ENCODE results near the gene JAZF1.

Gene JAZF1

GRCh38 chr7:28069807-28070206, 110.8 kb downstream of the JAZF1 start:
- DNase-seq, result no peak

DNA sequence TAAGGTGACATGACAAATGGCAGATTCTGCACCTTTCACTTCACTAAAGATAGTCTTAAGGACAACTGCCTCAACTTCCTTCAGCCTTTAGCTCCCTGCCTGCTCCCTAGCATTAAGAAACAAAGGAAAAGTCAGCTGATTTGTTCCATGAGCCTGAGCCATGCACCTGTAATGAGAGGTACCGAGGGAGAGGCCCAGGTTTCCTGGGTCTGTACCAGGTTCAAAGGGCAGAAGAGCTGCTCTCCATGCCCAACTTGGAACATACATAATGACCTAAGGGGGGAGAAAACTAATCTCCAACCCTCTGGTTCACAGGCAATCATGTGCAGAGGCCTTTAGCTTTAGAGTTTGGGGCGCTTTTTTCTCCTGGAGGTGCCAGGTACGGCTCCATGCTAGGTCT, 111.2 kb downstream of the JAZF1 start:
- no peak for DNase-seq

GRCh38 chr7:28068811-28069216, 111.8 kb downstream of the JAZF1 start:
- no peak for DNase-seq

DNA sequence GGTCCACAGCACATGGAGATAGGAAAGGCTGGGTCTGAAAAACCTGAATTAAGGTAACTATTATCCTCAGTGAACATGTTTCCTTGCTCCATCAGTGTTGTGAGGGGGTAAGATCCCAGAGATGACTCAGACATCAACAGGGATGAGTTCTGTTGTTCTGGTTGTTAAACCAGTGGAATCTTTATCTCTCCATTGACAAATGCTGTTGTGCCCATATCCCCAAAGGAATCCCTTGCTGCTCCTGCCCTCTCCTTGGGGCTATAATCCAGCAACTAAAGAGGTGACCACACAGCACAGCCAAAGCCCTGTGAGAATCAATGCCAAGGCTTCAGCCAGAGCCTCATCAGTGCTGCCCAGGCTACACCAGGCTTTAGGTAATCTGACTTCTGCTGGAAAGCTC, 113.4 kb downstream of the JAZF1 start:
- DNase-seq, result no peak

DNA sequence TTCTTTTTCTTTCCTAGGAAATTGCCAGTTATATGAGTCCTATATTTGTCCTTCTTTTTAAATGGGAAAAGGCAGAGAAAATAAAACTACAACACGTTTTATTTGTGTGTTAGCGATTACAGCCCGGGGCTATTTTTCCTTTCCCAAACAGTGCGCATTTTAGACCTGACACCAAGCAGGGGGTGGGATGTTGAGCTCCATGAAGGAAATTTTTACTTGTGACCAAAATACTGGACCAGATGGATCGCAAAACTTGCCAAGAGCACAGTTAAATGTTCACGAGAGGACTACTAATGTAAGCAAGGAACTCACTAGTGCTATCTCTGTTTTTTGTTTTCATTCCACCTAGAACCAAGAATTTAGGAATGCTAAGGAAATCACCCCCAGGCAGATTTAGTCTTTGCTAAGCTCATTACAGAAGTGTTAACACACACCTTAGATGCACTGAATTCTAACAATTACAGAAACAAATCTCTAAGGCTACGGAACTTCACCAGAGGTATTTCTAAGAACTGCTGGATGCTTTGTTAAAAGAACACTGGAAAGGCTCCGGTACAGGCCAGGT, 114.8 kb downstream of the JAZF1 start:
- no peak for DNase-seq

DNA sequence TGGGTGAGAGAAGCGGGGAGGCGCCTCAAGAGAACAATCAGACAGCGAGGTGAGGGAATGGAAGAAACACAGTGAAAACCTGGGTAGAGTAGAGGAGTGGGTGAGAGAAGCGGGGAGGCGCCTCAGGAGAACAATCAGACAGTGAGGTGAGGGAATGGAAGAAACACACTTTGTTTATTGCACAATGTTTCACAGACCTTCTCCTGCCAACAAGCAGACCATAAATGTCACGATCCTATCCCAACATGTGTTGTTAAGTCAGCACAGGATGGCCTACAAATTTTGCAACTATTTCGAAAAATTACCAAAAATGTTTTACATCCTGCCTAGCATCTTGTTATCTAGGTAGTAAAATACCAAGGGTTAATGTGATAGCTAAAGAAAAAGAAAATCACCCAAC, 115.3 kb downstream of the JAZF1 start:
- no peak for DNase-seq

DNA sequence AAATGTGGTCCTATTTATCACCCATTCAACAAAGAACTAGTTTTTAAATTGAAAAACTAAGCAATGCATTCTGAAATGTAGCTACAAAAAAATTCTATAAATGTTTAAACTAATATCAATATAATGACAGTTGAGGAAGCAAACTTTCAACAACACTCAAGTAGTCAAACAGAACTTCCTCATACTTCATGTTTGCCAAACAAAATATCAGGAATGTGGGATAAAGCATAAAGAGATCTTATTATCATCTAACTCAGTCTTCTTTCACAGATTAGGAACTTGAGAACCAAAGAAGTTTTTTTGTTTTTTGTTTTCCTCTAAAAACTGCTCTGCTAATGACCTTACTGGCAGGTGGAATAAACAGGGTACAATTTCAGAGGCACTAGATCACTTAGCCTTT, 116.2 kb downstream of the JAZF1 start:
- DNase-seq, result no peak

DNA sequence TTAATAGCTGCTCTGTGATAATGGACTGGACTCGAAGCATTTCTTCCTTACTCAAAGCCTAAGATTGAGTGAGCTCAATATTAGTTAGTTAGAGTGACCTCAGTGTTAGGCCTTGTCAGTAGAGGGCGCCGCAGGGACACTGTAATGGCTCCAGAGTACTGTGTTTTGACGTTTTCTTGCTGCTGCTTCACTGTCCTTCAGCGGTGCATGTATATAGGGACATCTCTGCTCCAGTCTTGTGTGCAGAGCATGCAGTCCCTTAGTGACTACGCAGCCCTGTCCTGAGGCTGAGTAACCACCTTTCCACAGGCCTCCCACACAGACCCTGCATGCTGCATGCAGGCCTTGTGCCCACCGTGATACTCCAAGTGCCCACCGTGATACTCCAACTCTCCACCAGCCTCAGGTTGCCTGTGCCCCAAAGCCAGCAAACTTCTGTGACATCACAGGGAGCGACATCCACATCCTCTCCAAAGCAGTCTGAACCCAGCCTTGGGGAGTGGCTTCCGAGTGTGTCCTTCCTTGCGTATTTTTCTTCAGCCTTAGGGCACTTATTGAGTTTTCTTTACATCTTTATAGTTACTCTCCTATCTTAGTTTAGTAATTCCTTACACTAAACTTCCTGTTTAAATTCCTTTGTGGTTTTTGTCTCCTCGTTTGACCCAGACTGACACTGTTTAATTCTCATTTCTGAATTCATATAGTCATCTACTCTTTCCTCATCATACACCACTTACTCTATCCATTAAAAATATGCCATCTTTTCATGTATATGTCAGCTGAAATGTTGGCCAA, 118.2 kb downstream of the JAZF1 start:
- peak; percentile 82 for DNase-seq

GRCh38 chr7:28061824-28062196, 118.8 kb downstream of the JAZF1 start:
- no peak for DNase-seq

DNA sequence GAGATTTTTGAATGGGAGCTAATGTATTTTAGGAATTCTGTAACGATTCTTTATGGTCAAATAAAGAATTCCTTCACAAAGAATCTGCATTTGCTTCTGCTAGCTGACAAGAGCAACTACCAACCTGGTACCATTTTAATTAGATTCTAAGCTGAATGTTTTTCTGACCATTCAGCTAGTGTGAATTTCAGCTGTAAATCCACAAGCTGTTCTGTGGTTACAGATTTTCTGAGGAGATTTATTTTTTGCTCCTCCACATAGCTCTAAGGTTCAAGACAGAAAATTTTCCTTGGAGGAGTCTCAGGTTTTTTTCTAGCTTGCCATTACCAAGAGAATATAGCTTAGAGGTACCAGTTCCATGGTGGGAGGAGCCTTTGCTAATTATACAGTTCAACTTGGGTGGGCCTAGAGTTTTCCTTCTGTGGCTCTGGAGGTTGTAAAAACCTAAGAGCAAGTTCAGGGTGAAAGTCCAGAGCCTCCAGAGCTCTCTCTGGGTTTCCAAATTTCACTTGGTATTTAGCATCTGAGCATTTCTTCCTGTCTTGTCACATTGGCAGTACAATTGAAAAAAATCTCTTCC, 120.1 kb downstream of the JAZF1 start:
- no peak for DNase-seq

- DNase-seq, result no peak
These were observed 125.4 kb downstream of the JAZF1 start for GRCh38 chr7:28055161-28055544.

DNA sequence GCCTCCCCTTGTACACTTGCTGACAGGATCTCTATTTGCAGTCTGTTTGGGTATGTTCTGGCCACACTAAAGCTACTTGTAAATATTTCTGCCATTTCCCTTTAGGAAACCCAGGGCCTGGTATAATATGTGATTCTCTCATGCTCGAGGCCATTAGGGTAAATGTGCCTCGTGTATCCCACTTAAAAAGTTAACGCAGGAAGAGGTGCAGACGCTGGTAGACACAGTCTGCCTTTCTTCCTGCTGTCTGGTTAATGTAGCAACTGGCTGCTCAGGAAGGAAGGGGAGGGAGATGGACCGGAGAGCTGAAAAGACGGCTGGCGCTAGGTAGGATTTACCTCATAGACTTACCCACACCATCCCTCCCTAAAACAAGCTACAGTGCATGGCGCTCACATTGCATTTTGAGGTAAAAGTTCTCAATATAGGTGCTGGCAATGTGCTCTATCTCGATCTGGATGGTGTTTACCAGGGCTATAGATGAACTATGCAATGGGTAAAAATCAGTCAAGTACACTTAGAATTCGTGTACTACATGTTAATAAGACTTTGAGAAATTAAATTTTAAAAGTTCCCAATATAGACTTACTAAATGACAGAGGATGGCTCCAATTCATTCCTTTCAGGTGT, 125.9 kb downstream of the JAZF1 start:
- DNase-seq, result no peak

DNA sequence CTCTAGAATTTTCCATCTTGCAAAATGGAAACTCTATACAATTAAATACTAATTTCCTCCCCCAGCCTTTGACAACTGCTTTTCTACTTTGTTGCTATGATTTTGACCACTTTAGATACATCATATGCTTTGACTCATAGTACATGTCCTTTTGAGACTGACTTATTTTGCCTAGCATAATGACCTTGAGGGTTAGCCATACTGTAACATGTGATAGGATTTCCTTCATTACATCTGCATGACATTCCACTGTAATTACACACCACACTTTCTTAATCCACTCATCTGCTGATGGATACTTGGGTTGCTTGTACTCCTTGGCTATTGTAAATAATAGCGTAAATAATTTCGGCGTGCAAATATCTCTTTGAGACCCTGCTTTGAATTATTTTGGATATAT, 127.7 kb downstream of the JAZF1 start:
- DNase-seq, result no peak

DNA sequence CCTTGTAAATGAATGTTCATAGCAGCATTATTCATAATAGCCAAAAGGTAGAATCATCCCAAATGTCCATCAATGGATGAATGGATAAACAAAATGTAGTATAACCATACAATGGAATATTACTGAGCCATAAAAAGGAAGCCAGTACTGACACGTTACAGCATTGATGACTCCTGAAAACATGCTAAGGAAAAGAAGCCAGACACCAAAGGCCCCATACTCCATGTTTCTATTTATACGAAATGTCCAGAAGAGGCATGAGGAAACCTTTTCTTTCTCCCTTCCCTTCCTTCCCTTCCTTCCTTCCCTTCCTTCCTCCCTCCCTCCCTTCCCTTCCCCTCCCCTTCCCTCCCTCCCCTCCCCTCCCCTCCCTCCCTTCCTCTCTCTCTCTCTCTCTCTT, 131.9 kb downstream of the JAZF1 start:
- DNase-seq, result no peak

DNA sequence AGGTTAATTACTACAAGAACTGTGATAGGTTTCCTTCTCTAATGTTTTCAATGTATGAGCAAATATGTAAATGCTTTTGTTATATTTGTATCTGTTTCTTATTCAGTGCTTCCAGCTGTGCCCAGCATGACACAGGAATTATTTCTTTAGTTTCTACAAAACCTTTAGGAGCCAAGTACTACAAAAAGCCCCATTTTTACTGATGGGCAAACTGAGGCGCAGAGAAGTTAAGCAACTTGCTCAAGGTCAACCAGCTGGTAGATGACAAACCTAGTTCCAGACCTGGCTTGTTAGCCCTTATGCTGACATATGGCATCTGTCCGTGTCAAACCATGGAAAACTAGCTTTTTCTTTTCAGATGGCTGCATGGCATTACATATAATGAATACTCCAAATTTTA, 134.6 kb downstream of the JAZF1 start:
- DNase-seq, result no peak

- DNase-seq, result no peak
These were observed 135.0 kb downstream of the JAZF1 start for GRCh38 chr7:28045592-28045991.

DNA sequence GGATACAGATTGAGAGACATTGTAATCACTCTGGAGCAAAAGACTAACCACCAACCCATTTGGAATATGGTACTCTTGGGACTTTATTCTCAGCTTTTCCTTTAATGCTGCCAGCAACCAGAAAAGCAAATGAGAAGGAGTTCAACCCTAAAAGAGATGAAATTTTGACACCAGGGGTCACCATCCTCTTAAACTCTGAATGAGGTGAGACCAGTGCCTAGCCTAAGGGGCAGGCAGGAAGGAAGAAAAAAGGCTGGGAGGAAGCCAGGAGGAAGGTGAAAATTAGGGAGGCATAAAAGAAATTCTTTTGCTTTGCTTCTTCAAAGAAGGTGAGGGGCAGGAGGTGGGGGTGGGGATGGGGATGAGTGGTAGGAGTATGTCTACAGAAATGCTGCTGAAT, 135.8 kb downstream of the JAZF1 start:
- no peak for DNase-seq

GRCh38 chr7:28042721-28043120, 137.9 kb downstream of the JAZF1 start:
- no peak for DNase-seq

DNA sequence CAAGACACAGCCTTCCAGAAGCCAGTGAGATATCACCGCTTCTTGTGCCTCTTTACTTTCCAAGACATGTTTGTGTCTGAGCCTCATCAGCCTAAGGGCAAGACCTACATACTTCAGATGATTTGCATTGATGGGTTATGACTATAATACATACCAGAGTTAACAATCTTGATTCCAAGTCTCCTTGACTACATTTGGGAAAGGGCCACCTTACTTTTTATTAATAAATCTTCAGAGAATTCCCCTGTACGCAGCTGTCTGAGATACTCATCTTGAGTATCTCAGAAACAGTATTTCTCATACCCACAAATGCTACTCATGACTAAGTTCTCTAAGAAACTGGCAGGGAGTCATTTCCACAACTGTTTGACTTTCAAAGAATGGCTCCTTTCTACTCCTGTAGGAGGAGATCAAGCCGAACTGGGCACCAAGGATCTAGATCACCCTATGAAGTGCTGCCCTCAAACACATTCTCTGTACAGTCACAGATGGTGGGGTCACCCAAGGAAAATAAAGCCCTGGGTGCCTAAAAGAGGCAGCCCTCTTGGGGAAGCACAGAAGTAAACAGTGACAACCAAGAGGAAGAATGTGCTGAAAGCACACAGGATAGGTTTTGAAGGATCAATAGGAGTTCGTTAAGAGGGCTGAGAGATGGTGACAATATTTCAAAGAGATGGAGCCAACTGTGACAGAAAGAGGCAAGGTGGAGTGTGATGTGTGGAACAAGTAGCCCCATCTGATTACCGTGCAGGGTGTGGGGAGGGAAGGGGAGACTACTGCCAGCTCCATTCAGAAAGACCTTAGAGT, 138.9 kb downstream of the JAZF1 start:
- DNase-seq, result no peak

GRCh38 chr7:28038175-28038797, 142.3 kb downstream of the JAZF1 start:
- no peak for DNase-seq

- DNase-seq, result no peak
These were observed 143.2 kb downstream of the JAZF1 start for GRCh38 chr7:28037220-28038010.

GRCh38 chr7:28036696-28037095, 143.9 kb downstream of the JAZF1 start:
- DNase-seq, result no peak

Data from activated CD8-positive, alpha-beta memory T cell treated with anti-CD3 and anti-CD28 coated beads, Interleukin-2, amount 50 U/mL, for 48 hours (primary cell).